ENCODE data around the gene LSMEM2. TPM values are rescaled to one million over a fixed set of nuclear protein-coding genes. Genes with fewer than 3 reads are reported as not detected.

LSMEM2 gene
- total RNA-seq, 2 experiments from 2014 or later, result not detected

DNA sequence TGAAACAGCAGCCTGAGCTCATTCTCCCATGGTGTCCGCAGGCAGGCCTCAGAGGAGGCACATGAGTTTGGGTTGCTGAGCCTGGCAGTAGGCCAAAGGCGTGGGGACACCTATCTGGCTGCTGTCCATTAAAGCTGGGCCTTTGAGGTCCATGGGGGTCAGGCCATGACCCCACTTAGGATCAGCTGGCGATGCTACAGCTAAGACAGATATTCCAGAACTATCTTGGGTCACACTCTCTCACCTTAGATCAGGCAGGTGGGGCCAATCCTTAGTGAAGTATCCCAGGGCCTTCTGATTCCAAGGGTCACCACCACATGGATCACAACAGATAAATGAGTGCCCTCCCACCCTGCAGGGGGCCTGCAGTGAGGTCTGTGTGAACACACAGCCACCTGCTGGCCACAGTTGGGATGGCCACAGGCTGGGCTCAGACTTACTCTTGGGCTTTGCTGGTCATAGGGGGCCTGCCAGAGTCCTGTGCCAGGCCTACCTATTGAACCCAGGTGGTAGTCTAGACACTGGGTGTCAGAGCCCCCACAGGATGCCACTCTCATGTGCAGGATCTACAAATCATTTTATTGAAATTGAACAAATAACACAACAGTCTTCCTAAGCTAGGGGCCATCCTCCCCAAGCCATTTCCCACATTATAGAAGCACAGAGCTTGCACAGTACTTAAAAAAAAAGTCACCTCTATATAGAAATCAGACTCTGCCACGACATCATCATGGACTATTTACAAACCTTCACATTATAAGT is 45.6 kb downstream of the LSMEM2 start:
- intact Hi-C loops (cut with micrococcal nuclease), result no loop called here
- peaks cover 4% of the 10 kb centered on the region for H3K36me3 Mint-ChIP-seq (ENCODE audit: low read depth)
- H3K9me3 Mint-ChIP-seq, result no peaks in the 10 kb centered on the region
- no peaks in the 10 kb centered on the region for H3K27me3 Mint-ChIP-seq
- DNase-seq, result peak; percentile 84
- H3K4me3 Mint-ChIP-seq, result no peak overlapping the region
- peaks cover 31% of the 10 kb centered on the region for H3K4me1 Mint-ChIP-seq (ENCODE audit: low read depth)
- CTCF ChIA-PET, result interaction anchor here (0.6 to 3.0 kb wide), 21 partner anchors 10 to 130 kb away, joined by 3 to 40 read pairs (median 4); partner anchors contain the start of genes CYB561D2, HYAL1, HYAL3 and IFRD2
- POLR2A ChIA-PET, result interaction anchor here (0.8 to 13.4 kb wide), 3 partner anchors 11 to 49 kb away, joined by 3 to 126 read pairs (median 4); partner anchors contain the start of gene RASSF1
- TF ChIP-seq, protein P1, sequence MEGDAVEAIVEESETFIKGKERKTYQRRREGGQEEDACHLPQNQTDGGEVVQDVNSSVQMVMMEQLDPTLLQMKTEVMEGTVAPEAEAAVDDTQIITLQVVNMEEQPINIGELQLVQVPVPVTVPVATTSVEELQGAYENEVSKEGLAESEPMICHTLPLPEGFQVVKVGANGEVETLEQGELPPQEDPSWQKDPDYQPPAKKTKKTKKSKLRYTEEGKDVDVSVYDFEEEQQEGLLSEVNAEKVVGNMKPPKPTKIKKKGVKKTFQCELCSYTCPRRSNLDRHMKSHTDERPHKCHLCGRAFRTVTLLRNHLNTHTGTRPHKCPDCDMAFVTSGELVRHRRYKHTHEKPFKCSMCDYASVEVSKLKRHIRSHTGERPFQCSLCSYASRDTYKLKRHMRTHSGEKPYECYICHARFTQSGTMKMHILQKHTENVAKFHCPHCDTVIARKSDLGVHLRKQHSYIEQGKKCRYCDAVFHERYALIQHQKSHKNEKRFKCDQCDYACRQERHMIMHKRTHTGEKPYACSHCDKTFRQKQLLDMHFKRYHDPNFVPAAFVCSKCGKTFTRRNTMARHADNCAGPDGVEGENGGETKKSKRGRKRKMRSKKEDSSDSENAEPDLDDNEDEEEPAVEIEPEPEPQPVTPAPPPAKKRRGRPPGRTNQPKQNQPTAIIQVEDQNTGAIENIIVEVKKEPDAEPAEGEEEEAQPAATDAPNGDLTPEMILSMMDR (IDR thresholded peaks at IDR 0.05), result peak; percentile 84
- H3K27ac Mint-ChIP-seq, result no peak overlapping the region
- peak; percentile 50 for ATAC-seq

DNA sequence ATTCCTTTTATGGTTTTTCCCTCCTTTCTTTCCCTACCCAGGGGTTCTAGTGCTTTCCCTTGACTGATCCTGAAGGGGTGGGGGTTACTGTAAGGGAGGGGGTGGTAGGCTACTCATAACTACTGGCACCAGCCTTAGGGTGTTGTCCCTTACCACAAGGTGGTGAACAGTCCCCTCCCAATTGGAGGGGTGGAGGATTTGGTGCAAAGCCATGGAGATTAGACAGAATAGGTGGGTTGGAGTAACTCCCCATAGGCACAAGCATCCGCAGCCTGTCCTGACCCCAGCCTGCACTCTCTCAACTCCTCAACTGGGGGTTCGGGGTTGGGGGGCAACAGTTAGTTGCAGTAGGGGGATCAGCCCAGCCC is 46.2 kb downstream of the LSMEM2 start:
- peaks cover 6% of the 10 kb centered on the region for H3K36me3 Mint-ChIP-seq (ENCODE audit: low read depth)
- intact Hi-C loops (cut with micrococcal nuclease), result no loop called here
- H3K9me3 Mint-ChIP-seq, result no peaks in the 10 kb centered on the region
- ATAC-seq, result no peak
- TF ChIP-seq, protein P1 (IDR thresholded peaks at IDR 0.05), result no peak
- H3K27ac Mint-ChIP-seq, result no peak overlapping the region
- DNase-seq, result no peak
- H3K4me3 Mint-ChIP-seq, result no peak overlapping the region
- ChIA-PET POLR2A (interaction anchor here (1.4 to 13.4 kb wide), 2 partner anchors 11 to 50 kb away, joined by 4 to 126 read pairs; partner anchors contain the start of gene RASSF1), CTCF (interaction anchor here (0.7 to 3.0 kb wide), 10 partner anchors 10 to 131 kb away, joined by 3 to 40 read pairs (median 6); partner anchors contain the start of genes HYAL1, HYAL3, IFRD2 and NAA80)
- H3K27me3 Mint-ChIP-seq, result no peaks in the 10 kb centered on the region
- peaks cover 26% of the 10 kb centered on the region for H3K4me1 Mint-ChIP-seq (ENCODE audit: low read depth)

DNA sequence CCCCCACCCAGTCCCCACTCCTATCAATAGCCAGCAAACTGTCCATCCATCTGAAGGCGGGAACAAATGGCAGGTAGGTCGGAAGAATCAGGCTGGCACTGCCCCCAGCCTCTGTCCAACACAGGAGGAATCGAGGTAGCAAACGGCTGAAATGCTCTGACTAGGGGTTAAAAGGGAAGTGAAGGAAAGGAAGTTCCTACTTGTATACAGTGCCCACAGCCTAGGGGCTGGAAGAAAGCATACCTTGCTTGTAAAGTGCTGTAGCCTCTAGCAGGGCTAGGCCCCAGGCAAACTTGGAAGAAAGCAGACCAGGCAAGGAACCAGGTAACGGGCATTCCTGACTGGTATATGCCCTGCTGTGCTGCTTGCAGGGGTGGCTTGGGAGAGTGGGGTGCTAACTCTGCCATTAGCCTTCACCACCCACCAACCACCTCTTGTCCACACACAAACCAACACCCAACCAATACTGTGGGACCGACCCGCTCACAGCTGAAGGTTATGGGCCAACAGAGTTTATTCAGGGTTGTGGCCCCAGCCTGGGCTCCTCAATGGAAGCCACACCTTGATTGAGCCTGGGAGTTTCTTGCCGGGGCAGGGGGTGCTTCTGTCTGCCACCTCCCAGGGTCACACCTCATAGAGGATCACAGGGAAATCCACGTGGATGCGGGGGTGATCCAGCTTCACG is 46.8 kb downstream of the LSMEM2 start:
- no peak for DNase-seq
- Mint-ChIP-seq H3K36me3 (ENCODE audit: low read depth) (peaks cover 9% of the 10 kb centered on the region), H3K4me3 (peak overlapping the region; percentile 19), H3K4me1 (ENCODE audit: low read depth) (peaks cover 23% of the 10 kb centered on the region), H3K27ac (no peak overlapping the region), H3K9me3 (no peaks in the 10 kb centered on the region), H3K27me3 (no peaks in the 10 kb centered on the region)
- TF ChIP-seq, protein P1 (IDR thresholded peaks at IDR 0.05), result no peak
- ATAC-seq, result no peak
- ChIA-PET POLR2A (interaction anchor here (13.4 kb wide), 1 partner anchor 10 kb away, joined by 126 read pairs; the partner anchor contains the start of gene RASSF1), CTCF (interaction anchor here (0.8 to 3.0 kb wide), 4 partner anchors 10 to 34 kb away, joined by 3 to 40 read pairs (median 6); partner anchors contain the start of genes HYAL3, IFRD2 and NAA80)
- intact Hi-C loops (cut with micrococcal nuclease), result no loop called here

DNA sequence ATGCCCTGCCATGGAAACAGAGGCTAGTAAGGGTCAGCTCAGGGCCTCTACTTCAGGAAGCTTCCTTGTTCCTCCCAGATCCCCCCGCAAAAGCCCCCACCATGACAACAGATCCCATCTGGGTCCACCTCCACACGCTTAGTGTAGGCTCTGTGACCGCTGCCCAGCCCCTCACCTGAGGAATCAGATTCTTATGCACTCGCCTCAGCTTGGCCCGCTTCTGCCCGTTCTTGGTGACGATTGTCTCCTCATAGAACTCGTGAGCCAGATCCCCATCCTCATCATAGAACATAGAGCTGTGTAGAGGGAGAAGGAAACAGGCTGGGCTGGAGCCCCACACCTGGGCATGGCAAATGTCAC is 47.3 kb downstream of the LSMEM2 start:
- H3K4me1 Mint-ChIP-seq (ENCODE audit: low read depth), result peaks cover 23% of the 10 kb centered on the region
- peak overlapping the region; percentile 19 for H3K4me3 Mint-ChIP-seq
- no peak overlapping the region for H3K27ac Mint-ChIP-seq
- H3K36me3 Mint-ChIP-seq (ENCODE audit: low read depth), result peaks cover 13% of the 10 kb centered on the region
- intact Hi-C loops (cut with micrococcal nuclease), result no loop called here
- H3K27me3 Mint-ChIP-seq, result no peaks in the 10 kb centered on the region
- DNase-seq (no peak), ATAC-seq (no peak)
- TF ChIP-seq, protein P1 (IDR thresholded peaks at IDR 0.05), result no peak
- H3K9me3 Mint-ChIP-seq, result no peaks in the 10 kb centered on the region
- POLR2A ChIA-PET, result interaction anchor here (13.4 kb wide), 1 partner anchor 10 kb away, joined by 126 read pairs; the partner anchor contains the start of gene RASSF1
- CTCF ChIA-PET, result interaction anchor here (0.6 to 1.2 kb wide), 2 partner anchors 27 to 79 kb away, joined by 3 read pairs; partner anchors contain the start of genes HYAL3 and NAA80

Data from activated CD8-positive, alpha-beta T cell treated with anti-CD3 and anti-CD28 coated beads for 36 hours (primary cell).